ENCODE data around the gene PTPRM.

DNA sequence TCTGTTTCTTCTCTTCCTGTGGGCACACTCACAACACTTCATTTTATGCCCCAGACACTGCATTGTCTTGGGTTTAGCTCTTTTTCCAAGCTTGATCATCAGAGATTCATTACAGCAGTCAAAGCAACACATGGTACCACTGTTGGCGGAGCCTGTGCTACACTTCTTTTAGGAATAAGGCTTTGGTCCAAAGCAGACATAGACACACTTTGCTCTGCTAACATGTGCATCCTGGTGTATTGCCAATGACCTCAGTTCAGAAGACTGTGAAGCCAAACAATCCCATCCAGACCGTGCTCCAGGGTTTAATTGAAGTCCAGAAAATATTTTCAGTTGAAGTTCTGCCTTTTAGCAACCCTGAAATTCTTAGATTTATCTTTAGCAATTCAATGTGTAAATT is 687.5 kb downstream of the PTPRM start:
- TF ChIP-seq, protein P1, sequence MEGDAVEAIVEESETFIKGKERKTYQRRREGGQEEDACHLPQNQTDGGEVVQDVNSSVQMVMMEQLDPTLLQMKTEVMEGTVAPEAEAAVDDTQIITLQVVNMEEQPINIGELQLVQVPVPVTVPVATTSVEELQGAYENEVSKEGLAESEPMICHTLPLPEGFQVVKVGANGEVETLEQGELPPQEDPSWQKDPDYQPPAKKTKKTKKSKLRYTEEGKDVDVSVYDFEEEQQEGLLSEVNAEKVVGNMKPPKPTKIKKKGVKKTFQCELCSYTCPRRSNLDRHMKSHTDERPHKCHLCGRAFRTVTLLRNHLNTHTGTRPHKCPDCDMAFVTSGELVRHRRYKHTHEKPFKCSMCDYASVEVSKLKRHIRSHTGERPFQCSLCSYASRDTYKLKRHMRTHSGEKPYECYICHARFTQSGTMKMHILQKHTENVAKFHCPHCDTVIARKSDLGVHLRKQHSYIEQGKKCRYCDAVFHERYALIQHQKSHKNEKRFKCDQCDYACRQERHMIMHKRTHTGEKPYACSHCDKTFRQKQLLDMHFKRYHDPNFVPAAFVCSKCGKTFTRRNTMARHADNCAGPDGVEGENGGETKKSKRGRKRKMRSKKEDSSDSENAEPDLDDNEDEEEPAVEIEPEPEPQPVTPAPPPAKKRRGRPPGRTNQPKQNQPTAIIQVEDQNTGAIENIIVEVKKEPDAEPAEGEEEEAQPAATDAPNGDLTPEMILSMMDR (IDR thresholded peaks at IDR 0.05) = no peak
- TF ChIP-seq EZH2 (IDR thresholded peaks at IDR 0.05) = no peak

Data from neural progenitor cell (in vitro differentiated cells).